Rectal smooth muscle tissue (tissue), 1 donor: ENCODE results near the gene TIMM29.

ENCODE experiments used
- H3K27ac ChIP-seq: one replicate; pipeline ENCODE4 v1.7.0; 2013; ENCODE audit warnings: low read depth, low read length, inconsistent platforms
- H3K27me3 ChIP-seq: one replicate; pipeline ENCODE4 v1.7.0; 2013; ENCODE audit warnings: low read length; ENCODE audit not compliant: control insufficient read depth, insufficient read depth
- H3K36me3 ChIP-seq: one replicate; pipeline ENCODE4 v1.7.0; 2013; ENCODE audit warnings: low read length; ENCODE audit not compliant: control insufficient read depth, insufficient read depth
- H3K4me1 ChIP-seq: one replicate; pipeline ENCODE4 v1.7.0; 2013; ENCODE audit warnings: low read length; ENCODE audit not compliant: control insufficient read depth, insufficient read depth
- H3K4me3 ChIP-seq: one replicate; pipeline ENCODE4 v1.7.0; 2013; ENCODE audit warnings: low read length
- H3K9ac ChIP-seq: one replicate; pipeline ENCODE4 v1.7.0; 2013; ENCODE audit warnings: low read length

The TIMM29 gene

GRCh38 chr19:10962863-10963262, 34.3 kb downstream of the TIMM29 start:
- Histone ChIP-seq H3K36me3 (peaks cover 2% of the 10 kb centered on the region), H3K27me3 (no peaks in the 10 kb centered on the region), H3K4me1 (peaks cover 5% of the 10 kb centered on the region), H3K4me3 (no peak overlapping the region), H3K9ac (no peak overlapping the region), H3K27ac (no peak overlapping the region)

DNA sequence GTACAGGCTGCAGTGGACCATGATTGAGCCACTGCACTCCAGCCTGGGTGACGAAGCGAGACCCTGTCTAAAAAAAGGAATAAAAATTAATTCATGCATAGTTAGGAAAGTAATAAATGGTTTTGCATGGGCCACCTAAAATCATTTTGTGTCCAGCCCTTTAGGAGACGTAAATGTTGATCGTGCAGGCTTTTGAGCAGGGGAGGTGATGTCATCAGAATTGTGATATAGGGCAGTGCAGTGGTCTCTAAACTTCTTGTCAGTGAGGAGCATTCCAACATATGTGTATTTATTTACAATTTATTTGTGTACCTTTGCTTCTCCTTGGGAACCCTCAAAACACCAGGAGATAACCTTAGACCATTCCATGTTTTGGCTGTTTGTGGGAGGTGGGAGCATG, 35.3 kb downstream of the TIMM29 start:
- H3K27ac ChIP-seq, result no peak overlapping the region
- H3K27me3 ChIP-seq, result no peaks in the 10 kb centered on the region
- no peak overlapping the region for H3K4me3 ChIP-seq
- peaks cover 5% of the 10 kb centered on the region for H3K4me1 ChIP-seq
- H3K36me3 ChIP-seq, result peaks cover 2% of the 10 kb centered on the region
- H3K9ac ChIP-seq, result no peak overlapping the region

DNA sequence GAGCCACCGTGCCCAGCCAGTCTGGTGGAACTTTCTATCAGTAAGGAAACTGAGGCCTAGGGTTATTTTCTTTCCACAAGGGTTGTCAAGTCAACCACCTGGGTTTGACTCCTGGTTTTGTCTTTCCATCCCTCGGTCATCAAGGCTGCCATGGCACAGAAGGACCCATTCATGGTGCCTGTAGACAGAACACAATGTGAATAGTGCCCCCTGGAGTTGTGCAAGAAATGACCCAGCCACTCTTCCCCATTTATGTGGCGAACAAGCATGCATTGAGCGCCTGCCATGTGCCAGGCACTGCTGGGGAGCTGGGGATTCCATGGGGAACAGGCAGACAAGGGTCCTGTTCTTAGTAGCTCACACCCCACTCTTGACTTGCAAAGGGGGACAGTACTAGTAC, 36.3 kb downstream of the TIMM29 start:
- Histone ChIP-seq H3K27ac (no peak overlapping the region), H3K4me3 (no peak overlapping the region), H3K36me3 (peaks cover 2% of the 10 kb centered on the region), H3K4me1 (peaks cover 5% of the 10 kb centered on the region), H3K27me3 (no peaks in the 10 kb centered on the region), H3K9ac (no peak overlapping the region)

GRCh38 chr19:10965398-10965797, 36.8 kb downstream of the TIMM29 start:
- Histone ChIP-seq H3K9ac (no peak overlapping the region), H3K4me1 (peaks cover 5% of the 10 kb centered on the region), H3K36me3 (peaks cover 2% of the 10 kb centered on the region), H3K27me3 (no peaks in the 10 kb centered on the region), H3K4me3 (no peak overlapping the region), H3K27ac (no peak overlapping the region)

DNA sequence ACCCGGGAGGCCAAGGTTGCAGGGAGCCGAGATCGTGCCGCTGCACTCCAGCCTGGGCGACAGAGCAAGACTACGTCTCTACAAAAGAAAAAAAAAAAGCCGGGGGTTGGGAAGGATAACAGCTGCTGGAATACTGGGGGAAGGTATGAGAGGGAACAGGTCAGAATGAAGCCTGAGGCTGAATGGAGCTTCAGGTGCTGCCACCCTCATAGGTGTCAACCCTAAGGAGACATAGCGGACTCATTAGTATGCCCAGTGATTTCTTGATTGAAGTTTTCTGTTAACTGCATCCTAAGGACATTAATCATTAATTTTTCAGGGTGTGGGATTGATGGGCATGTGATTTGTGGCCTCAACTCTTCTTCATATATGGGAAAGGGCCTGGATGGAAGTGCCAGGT, 38.2 kb downstream of the TIMM29 start:
- Histone ChIP-seq H3K9ac (no peak overlapping the region), H3K4me1 (peaks cover 5% of the 10 kb centered on the region), H3K27ac (no peak overlapping the region), H3K36me3 (peaks cover 2% of the 10 kb centered on the region), H3K27me3 (no peaks in the 10 kb centered on the region), H3K4me3 (no peak overlapping the region)

DNA sequence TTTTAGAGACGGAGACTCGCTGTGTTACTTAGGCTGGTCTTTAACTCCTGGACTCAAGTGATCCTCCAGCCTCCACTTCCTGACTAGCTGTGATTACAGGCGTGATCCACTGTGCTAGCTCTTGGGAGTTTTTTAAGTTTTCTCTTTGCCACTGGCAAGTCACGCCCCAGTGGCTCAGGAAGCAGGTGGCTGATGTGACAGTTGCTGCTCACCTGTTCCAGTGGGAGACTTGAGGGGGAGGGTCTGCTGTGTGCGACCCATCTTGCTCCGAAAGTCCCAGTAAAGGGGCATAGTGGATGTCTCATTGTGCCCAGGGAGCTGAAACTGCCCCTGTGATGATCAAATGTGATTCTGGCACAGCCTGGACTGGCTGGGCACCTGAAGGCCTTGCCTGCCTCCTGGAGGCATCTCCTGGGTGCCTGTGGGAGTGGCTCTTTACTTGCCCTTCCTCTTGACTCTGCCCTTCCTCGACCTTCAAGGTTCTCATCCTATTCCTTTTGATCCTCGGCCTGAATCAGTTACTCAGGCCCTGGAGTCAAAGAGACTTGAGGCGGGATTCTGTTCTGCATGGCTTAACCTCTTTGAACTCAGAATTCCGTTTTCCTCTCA, 40.0 kb downstream of the TIMM29 start:
- Histone ChIP-seq H3K27ac (no peak overlapping the region), H3K9ac (no peak overlapping the region)

GRCh38 chr19:10971107-10971726, 42.6 kb downstream of the TIMM29 start:
- Histone ChIP-seq H3K27me3 (no peaks in the 10 kb centered on the region), H3K27ac (no peak overlapping the region), H3K36me3 (no peaks in the 10 kb centered on the region), H3K4me3 (no peak overlapping the region), H3K4me1 (peaks cover 8% of the 10 kb centered on the region), H3K9ac (no peak overlapping the region)

More for the DNA sequence above, 40.0 kb downstream of the TIMM29 start:
- no peaks in the 10 kb centered on the region for H3K4me1 ChIP-seq
- no peaks in the 10 kb centered on the region for H3K27me3 ChIP-seq
- no peak overlapping the region for H3K4me3 ChIP-seq
- H3K36me3 ChIP-seq, result peaks cover 2% of the 10 kb centered on the region

DNA sequence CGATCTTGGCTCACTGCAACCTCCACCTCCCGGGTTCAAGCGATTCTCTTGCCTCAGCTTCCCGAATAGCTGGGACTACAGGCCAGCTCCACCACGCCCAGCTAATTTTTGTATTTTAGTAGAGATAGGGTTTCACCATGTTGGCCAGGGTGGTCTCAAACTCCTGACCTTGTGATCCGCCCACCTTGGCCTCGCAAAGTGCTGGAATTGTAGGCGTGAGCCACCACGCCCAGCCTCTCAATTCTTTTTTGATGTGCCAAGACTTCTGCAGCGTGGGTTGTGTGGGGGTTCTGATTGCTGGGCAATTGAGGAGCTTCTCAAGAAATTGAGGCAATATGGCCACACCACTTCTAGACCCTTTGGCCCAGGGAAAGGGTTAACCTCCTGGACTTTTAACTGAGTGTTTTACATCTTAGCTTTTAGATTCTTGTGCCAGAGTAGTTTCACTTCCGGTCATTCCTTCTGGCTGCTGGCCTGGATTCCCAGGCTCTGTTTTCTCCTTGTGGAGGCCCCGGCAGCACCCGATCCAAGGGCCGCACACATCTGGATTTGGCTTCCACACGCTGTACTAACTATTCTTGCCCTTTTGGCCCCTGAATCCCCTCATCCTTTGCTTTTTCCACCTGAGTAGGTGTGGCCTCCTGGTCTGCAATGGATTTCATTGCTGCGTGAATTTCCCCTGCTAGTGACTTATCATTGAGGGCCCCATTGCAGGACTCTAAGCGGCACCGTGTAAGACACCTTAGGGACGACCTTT, 46.9 kb downstream of the TIMM29 start:
- Histone ChIP-seq H3K27ac (peak overlapping the region; percentile 0), H3K4me1 (peaks cover 9% of the 10 kb centered on the region), H3K4me3 (no peak overlapping the region), H3K9ac (no peak overlapping the region), H3K36me3 (no peaks in the 10 kb centered on the region), H3K27me3 (no peaks in the 10 kb centered on the region)

- no peaks in the 10 kb centered on the region for H3K27me3 ChIP-seq
- peak overlapping the region; percentile 0 for H3K27ac ChIP-seq
- no peaks in the 10 kb centered on the region for H3K36me3 ChIP-seq
- H3K4me1 ChIP-seq, result peaks cover 9% of the 10 kb centered on the region
- H3K4me3 ChIP-seq, result no peak overlapping the region
- H3K9ac ChIP-seq, result no peak overlapping the region
Observed at GRCh38 chr19:10976131-10976892, 47.7 kb downstream of the TIMM29 start.

DNA sequence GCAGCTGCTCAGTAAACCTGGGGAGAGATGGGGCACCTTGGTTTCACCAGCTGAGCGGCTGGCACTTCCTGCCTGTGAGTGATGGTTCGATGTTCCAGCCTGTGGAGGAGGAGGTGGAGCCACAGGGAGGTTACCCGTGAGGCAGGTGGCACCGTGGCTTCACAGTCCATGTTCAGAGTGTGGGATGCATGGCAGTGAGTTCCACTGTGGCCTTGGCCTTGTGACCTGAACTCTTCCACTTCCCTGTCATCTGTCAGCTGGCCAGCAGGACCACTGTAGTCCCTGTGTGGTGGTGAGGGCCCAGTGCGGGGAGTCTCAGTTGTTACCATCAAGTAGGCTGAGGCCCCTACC, 49.1 kb downstream of the TIMM29 start:
- no peak overlapping the region for H3K9ac ChIP-seq

More for the DNA sequence above, 49.1 kb downstream of the TIMM29 start:
- Histone ChIP-seq H3K4me3 (no peak overlapping the region), H3K27ac (no peak overlapping the region), H3K4me1 (peaks cover 9% of the 10 kb centered on the region), H3K27me3 (no peaks in the 10 kb centered on the region), H3K36me3 (no peaks in the 10 kb centered on the region)
